Gastroesophageal sphincter (tissue), 4 donors: ENCODE data around the gene TMEM167B. TPM values are rescaled to one million over a fixed set of nuclear protein-coding genes. Genes with fewer than 3 reads are reported as not detected.

Source experiments
- ATAC-seq: fragments of 150-250 bp; one replicate; pipeline ENCODE4 v1.9.1; 2016; ENCODE audit warnings: mild to moderate bottlenecking, moderate library complexity
- H3K27ac ChIP-seq, 4 donors: fragments of 200-600 bp; sonication (generic) in 3 of 4; 1 replicate in 3 of 4; 2 replicates in 1 of 4; pipeline ENCODE4 v1.5.1; 2016 to 2019
- H3K27me3 ChIP-seq: fragments of 200-600 bp; sonication (generic); one replicate; pipeline ENCODE4 v1.5.1; 2019
- H3K36me3 ChIP-seq, 2 donors: fragments of 200-600 bp; sonication (generic); one replicate each; pipeline ENCODE4 v1.5.1; 2019; ENCODE audit warnings: control low read depth in 1 of 2
- H3K4me1 ChIP-seq, 3 donors: fragments of 200-600 bp; sonication (generic); 1 replicate in 2 of 3; 2 replicates in 1 of 3; pipeline ENCODE4 v1.5.1; 2016 to 2019; ENCODE audit warnings: control low read depth in 2 of 3
- H3K4me3 ChIP-seq, 2 donors: fragments of 200-600 bp; sonication (generic); one replicate each; pipeline ENCODE4 v1.5.1; 2019; ENCODE audit warnings: mild to moderate bottlenecking in 1 of 2, moderate library complexity in 1 of 2
- H3K9me3 ChIP-seq, 3 donors: fragments of 200-600 bp; sonication (generic); one replicate each; pipeline ENCODE4 v1.5.1; 2017 to 2019; ENCODE audit warnings: control low read depth in 2 of 3
- CTCF ChIP-seq, 4 experiments: fragments of 200-600 bp in 2 of 4; fragments of 450-650 bp in 2 of 4; sonication (generic) in 1 of 4; IDR thresholded peaks; one replicate each; pipeline ENCODE4 v1.5.1; 2017 to 2019; ENCODE audit warnings: antibody characterized with exemption in 4 of 4, mild to moderate bottlenecking in 2 of 4, moderate library complexity in 2 of 4
- EP300 ChIP-seq: sonication (generic); formaldehyde crosslinking; IDR thresholded peaks from one replicate; pipeline ENCODE4 v1.6.1; 2017; ENCODE audit warnings: antibody characterized with exemption, mild to moderate bottlenecking
- POLR2A ChIP-seq, 2 donors: fragments of 450-650 bp; IDR thresholded peaks; one replicate each; pipeline ENCODE4 v1.6.1; 2017; ENCODE audit warnings: antibody characterized with exemption in 2 of 2, mild to moderate bottlenecking in 2 of 2, moderate library complexity in 1 of 2
- POLR2AphosphoS5 ChIP-seq: sonication (generic); formaldehyde crosslinking; IDR thresholded peaks from one replicate; pipeline ENCODE4 v1.6.1; 2017; ENCODE audit warnings: antibody characterized with exemption
- WGBS, 2 donors: methylation state at CpG; one replicate each; pipeline ENCODE4 v1.1.5; 2018; ENCODE audit warnings: low coverage in 1 of 2; 5-methylcytosine and 5-hydroxymethylcytosine counted together
- total RNA-seq, 4 donors: library from RNA; depleted of rRNA; stranded (reverse); fragments of >200 nt; gene quantifications; one replicate each; pipeline ENCODE4 v1.1.0, GENCODE V29; 2016

TMEM167B gene
- total RNA-seq, 4 donors from 2014 or later, result 29.3 to 42.3 (median 31.7) TPM

- Histone ChIP-seq H3K36me3 (no peaks in the 10 kb centered on the region), H3K9me3 (no peaks in the 10 kb centered on the region), H3K27ac (no peak overlapping the region), H3K27me3 (peaks cover 43% of the 10 kb centered on the region), H3K4me1 (peaks cover 0 to 14% (median 8%) of the 10 kb centered on the region in 3 donors), H3K4me3 (no peak overlapping the region)
- no peak for ATAC-seq
- WGBS, 2 donors, result 43 to 69% methylated on average over 1 to 3 of the region's 3 CpGs
- no peak for TF ChIP-seq POLR2AphosphoS5
- no peak for TF ChIP-seq EP300
- no peak for TF ChIP-seq CTCF (IDR thresholded peaks at IDR 0.05)
- no peak for TF ChIP-seq POLR2A (IDR thresholded peaks at IDR 0.05)
Observed at GRCh38 chr1:109118089-109118488, 27.5 kb downstream of the TMEM167B start.

- Histone ChIP-seq H3K36me3 (no peaks in the 10 kb centered on the region), H3K27ac (no peak overlapping the region), H3K9me3 (no peaks in the 10 kb centered on the region), H3K4me1 (no peaks in the 10 kb centered on the region), H3K4me3 (no peak overlapping the region), H3K27me3 (peaks cover 23% of the 10 kb centered on the region)
- no peak for TF ChIP-seq CTCF (IDR thresholded peaks at IDR 0.05)
- no peak for TF ChIP-seq EP300
- no peak for TF ChIP-seq POLR2A (IDR thresholded peaks at IDR 0.05)
- TF ChIP-seq POLR2AphosphoS5, result no peak
- ATAC-seq, result no peak
- WGBS, 2 donors, result 90 to 94% methylated on average over 3 to 5 of the region's 5 CpGs
Observed at GRCh38 chr1:109120356-109120755, 29.8 kb downstream of the TMEM167B start.

GRCh38 chr1:109131059-109131458, 40.5 kb downstream of the TMEM167B start:
- Histone ChIP-seq H3K36me3 (no peaks in the 10 kb centered on the region), H3K4me1 (peaks cover 0 to 8% (median 0%) of the 10 kb centered on the region in 3 donors), H3K9me3 (no peaks in the 10 kb centered on the region), H3K4me3 (no peak overlapping the region), H3K27me3 (no peaks in the 10 kb centered on the region), H3K27ac (no peak overlapping the region)
- WGBS, 2 donors, result 80 to 90% methylated on average over 1 to 2 of the region's 2 CpGs
- TF ChIP-seq POLR2AphosphoS5, result no peak
- no peak for TF ChIP-seq EP300
- TF ChIP-seq CTCF (IDR thresholded peaks at IDR 0.05), result no peak
- no peak for TF ChIP-seq POLR2A (IDR thresholded peaks at IDR 0.05)
- ATAC-seq, result no peak

GRCh38 chr1:109131800-109132199, 41.2 kb downstream of the TMEM167B start:
- Histone ChIP-seq H3K36me3 (no peaks in the 10 kb centered on the region), H3K27ac (no peak overlapping the region), H3K4me3 (no peak overlapping the region), H3K27me3 (no peaks in the 10 kb centered on the region), H3K4me1 (peaks cover 0 to 8% (median 0%) of the 10 kb centered on the region in 3 donors), H3K9me3 (no peaks in the 10 kb centered on the region)
- TF ChIP-seq POLR2AphosphoS5, result no peak
- no peak for TF ChIP-seq CTCF (IDR thresholded peaks at IDR 0.05)
- no peak for TF ChIP-seq POLR2A (IDR thresholded peaks at IDR 0.05)
- TF ChIP-seq EP300, result no peak
- no peak for ATAC-seq

- Histone ChIP-seq H3K27me3 (no peaks in the 10 kb centered on the region), H3K4me3 (no peak overlapping the region), H3K9me3 (no peaks in the 10 kb centered on the region), H3K36me3 (no peaks in the 10 kb centered on the region), H3K4me1 (peaks cover 0 to 8% (median 0%) of the 10 kb centered on the region in 3 donors), H3K27ac (no peak overlapping the region)
- ATAC-seq, result no peak
- 68 to 76% methylated on average over 4 of the region's 4 CpGs for WGBS, 2 donors
- TF ChIP-seq POLR2A (IDR thresholded peaks at IDR 0.05) (no peak), POLR2AphosphoS5 (no peak), CTCF (IDR thresholded peaks at IDR 0.05) (no peak), EP300 (no peak)
Observed at GRCh38 chr1:109133002-109133706, 42.6 kb downstream of the TMEM167B start.
